ENCODE measurements around the gene ZNF217.
"Not testable (repeated sequence)": the region's sequence is repeated elsewhere in the genome, so short reads cannot be mapped to it uniquely, and the experiment has no call there.

The ZNF217 gene

GRCh38 chr20:53597030-53597482 is 3.4 kb upstream of the ZNF217 start:
- no peak for DNase-seq

GRCh38 chr20:53596189-53597001 is 2.8 kb upstream of the ZNF217 start:
- DNase-seq, result not testable (repeated sequence)

GRCh38 chr20:53595742-53596141 is 2.1 kb upstream of the ZNF217 start:
- DNase-seq, result not testable (repeated sequence)

- no peak for DNase-seq
Observed at GRCh38 chr20:53595018-53595378, 1.4 kb upstream of the ZNF217 start.

GRCh38 chr20:53594068-53595017 is 704 bp upstream of the ZNF217 start:
- DNase-seq, result peak; percentile 97 to 98

- DNase-seq, result peak; percentile 27 to 38
Observed at GRCh38 chr20:53592992-53593465, 610 bp downstream of the ZNF217 start.

GRCh38 chr20:53592454-53592991 is 1.1 kb downstream of the ZNF217 start:
- DNase-seq, result peak; percentile 67 to 70

GRCh38 chr20:53591941-53592441 is 1.6 kb downstream of the ZNF217 start:
- DNase-seq, result not testable (repeated sequence)

- DNase-seq, result not testable (repeated sequence)
Observed at GRCh38 chr20:53591206-53591741, 2.4 kb downstream of the ZNF217 start.

- DNase-seq, result not testable (repeated sequence)
Observed at GRCh38 chr20:53590608-53591007, 3.0 kb downstream of the ZNF217 start.

GRCh38 chr20:53590122-53590521 is 3.5 kb downstream of the ZNF217 start:
- not testable (repeated sequence) for DNase-seq

- DNase-seq, result peak in 1 of 2 experiments; percentile 40
Observed at GRCh38 chr20:53589321-53590065, 4.1 kb downstream of the ZNF217 start.

GRCh38 chr20:53587157-53587703 is 6.4 kb downstream of the ZNF217 start:
- not testable (repeated sequence) for DNase-seq

- no peak for DNase-seq
Observed at GRCh38 chr20:53586640-53587039, 7.0 kb downstream of the ZNF217 start.

GRCh38 chr20:53585910-53586309 is 7.7 kb downstream of the ZNF217 start:
- DNase-seq, result not testable (repeated sequence)

- DNase-seq, result not testable (repeated sequence)
Observed at GRCh38 chr20:53585004-53585569, 8.6 kb downstream of the ZNF217 start.

- DNase-seq, result not testable (repeated sequence)
Observed at GRCh38 chr20:53584550-53584913, 9.1 kb downstream of the ZNF217 start.

GRCh38 chr20:53583660-53584549 is 9.7 kb downstream of the ZNF217 start:
- DNase-seq, result not testable (repeated sequence)

GRCh38 chr20:53582574-53583351 is 10.9 kb downstream of the ZNF217 start:
- DNase-seq, result peak in 1 of 2 experiments; percentile 55
